GM18517 (cell line): Measurements from ENCODE around the gene ELK3.

Source experiments
- ATAC-seq: cut with Tn5 transposase; IDR thresholded peaks from one replicate; pipeline ENCODE4 v1.9.1; 2021; ENCODE audit warnings: mild to moderate bottlenecking, moderate library complexity; ENCODE audit not compliant: unreplicated experiment

ELK3 gene

GRCh38 chr12:96250119-96250685, 56.0 kb downstream of the ELK3 start:
- ATAC-seq = no peak

- ATAC-seq = no peak
Observed at GRCh38 chr12:96255077-96255476, 60.9 kb downstream of the ELK3 start.

DNA sequence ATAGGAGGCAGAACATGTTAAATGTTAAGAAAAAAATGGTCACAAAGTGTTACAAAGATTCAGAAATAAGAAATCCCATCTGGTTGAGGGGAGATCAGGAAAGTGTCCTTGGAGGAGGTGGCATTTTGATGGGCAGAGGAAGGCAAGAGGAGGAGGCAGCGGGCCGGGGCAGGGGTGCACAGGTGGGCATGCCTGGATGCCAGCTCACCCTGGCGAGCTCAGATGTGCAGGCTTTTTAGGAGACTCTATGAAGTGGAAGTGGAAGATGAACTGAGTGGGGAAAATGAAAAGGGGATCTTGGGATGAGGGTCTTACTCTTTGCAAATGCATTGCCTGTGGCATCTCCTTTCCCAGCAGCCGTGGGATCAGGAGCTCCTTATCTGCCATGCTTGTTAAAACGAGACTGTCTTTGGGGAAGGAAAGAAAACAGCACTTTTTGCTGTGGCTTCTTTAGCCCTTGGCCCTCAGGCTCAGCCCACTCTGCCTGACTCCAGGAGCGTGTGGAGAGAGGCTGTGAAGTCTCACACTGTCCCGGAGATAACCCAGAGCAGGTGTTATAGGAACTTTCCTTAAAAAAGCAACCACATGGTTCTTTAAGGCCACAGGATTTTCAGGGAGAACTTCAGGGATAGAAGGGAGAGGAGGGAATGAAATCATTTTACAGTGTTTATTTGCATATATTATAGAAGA, 62.6 kb downstream of the ELK3 start:
- ATAC-seq = no peak

DNA sequence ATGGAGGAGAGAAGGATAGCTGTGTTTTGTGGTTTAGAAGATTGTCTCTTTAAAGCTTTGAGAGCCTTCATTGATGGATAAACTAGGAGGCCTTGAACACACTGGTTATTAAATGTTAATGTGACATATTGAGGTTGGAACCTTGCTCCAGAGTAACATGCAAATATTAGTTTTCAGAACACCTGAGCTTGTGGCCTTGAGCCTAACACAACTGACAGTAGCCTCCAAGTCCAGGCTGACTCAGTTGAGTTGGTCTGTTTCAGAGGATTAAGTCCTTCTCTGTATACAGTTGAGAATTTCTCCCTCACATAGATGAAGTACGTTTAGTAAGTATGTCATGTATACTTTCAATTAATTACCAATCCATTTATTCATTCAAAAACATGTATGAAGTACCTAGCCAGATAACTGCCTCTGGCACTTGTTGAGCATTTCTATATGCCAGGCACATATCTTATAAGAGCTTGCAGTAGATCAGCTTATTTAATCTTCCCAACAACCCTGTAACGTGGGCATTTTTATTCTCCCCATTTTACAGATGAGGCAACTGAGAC, 63.5 kb downstream of the ELK3 start:
- ATAC-seq = no peak

DNA sequence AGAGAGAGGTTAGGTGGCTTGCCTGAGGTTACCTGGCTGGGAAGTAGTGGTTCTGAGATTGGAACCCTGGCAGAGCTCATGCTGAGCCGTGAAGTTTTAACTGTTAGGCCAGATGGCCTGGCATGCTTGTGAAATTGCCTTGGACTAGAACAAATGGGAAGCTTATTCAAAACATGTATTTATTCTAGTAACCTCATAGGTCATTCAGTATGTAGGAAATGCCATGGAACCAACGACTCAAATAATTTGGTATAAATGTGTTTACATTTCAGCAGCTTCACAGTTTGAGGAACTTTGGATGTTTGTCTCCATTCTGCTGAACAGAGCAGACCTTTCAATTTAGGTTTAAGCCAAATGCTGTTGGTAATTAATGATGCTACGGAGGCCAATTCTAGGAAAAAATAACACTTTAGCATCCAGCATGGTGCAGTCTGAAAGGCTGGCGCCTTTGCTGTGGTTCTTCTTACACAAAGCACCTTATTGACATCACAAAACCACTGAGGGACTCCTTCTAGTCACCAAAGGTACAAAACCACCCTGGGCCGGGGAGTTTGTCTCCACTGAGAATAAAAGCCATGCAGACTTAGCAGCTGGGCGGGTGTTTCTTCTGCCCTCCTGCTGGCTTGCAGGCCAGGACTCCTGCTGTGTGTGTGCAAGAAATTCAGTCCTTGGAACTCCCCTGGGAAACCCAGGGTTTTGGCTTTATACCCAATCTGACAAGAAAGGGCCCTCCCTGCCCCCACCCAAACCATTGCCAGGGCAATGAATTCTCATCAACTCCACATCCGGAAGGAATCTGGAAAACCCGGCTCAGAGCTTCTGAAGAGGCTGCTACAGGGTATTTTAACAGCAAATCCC, 64.2 kb downstream of the ELK3 start:
- ATAC-seq = no peak

- no peak for ATAC-seq
Observed at GRCh38 chr12:96260231-96260630, 66.1 kb downstream of the ELK3 start.

GRCh38 chr12:96260644-96261043, 66.5 kb downstream of the ELK3 start:
- ATAC-seq = no peak

GRCh38 chr12:96261557-96261956, 67.4 kb downstream of the ELK3 start:
- ATAC-seq = no peak

GRCh38 chr12:96263449-96263902, 69.3 kb downstream of the ELK3 start:
- ATAC-seq = no peak

DNA sequence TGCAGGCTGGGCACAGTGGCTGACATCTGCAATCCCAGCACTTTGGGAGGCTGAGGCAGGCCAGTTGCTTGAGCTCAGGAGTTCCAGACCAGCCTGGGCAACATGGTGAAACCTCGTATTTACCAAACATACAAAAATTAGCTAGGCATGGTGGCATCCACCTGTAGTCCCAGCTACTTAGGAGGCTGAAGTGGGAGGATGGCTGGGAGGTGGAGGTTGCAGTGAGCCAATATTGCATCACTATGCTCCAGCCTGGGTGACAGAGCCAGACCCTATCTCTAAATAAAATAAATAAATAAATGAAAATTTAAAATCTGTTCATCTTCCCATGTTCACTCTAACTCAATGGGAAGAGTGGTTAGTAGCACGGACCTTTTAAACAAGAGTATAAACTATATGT, 71.2 kb downstream of the ELK3 start:
- ATAC-seq = no peak

DNA sequence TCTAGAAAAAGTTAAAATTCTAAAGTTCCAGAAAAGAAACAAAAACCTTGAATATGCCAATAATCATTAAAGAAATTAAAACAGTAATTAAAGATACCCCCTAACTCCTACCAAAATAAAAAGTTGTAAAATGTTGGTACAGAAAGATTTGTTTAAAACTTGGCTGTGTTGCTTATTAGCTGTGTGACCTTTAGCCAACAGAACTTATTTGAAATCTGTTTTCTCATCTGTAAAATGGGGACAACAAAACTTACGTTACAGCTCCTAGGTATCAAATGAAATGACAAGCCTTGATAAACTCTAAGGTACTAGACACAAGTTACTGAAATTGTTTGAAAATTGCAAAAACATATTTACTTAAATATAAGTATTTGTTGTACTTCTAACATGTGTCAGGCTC, 71.7 kb downstream of the ELK3 start:
- no peak for ATAC-seq

DNA sequence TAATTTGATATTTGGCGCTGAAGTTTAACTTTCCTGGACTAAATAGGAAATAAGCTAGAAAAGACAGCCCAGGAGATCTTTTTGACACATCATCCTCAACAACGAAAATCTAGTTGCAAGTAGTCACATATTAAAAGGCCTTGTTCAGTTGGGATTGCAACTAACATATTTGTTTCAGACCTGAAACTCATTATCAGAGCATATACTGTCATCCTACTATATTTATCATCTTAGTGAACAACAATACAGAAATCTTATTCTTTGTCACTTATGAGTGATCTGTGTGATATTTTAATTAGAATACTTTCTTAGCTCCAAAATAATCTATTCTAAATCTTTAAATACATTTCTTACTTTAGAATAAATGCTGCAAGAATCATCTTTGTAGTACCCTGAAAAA, 72.1 kb downstream of the ELK3 start:
- ATAC-seq = no peak

DNA sequence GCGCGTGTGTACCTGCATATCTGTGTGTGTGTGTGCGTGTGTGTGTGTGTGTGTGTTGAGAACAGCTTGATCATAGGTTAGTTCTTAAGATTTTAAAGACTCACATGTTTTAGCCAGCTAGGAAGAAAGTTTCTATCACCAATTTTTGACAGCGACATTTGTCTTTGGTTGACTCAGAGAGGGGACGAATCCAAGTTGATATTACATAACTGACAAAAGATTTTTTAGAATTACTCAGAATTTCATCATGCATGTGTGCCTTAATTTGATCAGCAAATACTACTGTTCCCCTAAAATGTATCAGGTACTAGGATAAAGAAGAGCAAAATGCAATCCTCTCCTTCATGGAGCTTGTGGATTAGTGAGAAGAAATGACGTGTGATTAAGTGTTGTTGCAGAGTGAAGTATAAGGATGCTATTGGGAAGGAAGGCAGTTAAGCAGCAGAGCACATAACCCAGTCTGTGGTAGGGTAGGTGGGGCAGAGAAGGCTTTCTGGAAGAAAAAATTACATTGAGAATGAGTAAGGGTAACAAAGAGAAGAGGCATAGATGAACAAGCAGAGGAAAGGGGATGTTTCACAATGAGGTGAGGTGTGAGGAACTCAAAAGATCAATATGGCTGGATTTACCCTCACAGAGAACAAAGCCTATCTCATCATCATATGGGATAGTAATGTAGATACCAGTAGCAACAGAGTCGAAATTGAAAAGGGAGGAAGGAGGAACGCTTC, 77.5 kb downstream of the ELK3 start:
- ATAC-seq = no peak

GRCh38 chr12:96274331-96274730, 80.2 kb downstream of the ELK3 start:
- no peak for ATAC-seq

GRCh38 chr12:96285158-96285557, 91.0 kb downstream of the ELK3 start:
- ATAC-seq = no peak

DNA sequence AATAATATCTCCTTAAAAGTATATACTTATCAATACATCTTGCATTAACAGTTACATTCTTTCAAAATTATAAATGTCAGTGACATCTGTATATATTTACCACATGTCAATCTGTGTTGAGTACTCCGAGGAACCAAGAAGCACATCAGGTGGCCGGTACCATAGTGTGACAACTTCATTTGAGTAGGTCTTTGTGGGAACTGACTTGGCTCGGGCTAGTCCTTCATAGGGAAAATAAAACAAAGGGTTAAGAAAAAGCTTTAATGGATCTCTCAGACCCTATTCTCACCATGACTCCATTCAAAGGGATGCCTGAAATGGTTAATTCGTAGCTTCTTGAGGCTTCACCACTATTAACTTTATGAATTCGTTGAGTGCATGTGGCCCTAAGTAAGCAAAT, 94.9 kb downstream of the ELK3 start:
- ATAC-seq = no peak

DNA sequence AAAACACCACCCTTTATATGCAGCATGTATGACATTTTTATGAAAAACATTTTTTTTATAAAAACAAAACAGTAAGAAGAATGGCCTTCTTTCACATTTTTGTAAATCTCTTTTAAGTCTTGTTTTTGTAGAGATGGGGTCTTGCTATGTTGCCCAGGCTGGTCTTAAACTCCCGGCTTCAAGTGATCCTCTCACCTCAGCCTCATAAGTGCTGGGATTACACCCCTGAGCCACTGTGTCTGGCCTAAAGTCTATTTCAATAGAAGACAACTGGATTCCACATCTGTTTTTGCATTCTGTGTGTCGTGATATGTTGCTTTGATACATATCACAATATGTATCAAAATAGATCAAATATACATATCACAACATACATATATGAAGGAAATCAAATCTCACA, 98.9 kb downstream of the ELK3 start:
- no peak for ATAC-seq

- ATAC-seq = no peak
Observed at GRCh38 chr12:96294831-96295230, 100.7 kb downstream of the ELK3 start.

GRCh38 chr12:96295532-96296160, 101.5 kb downstream of the ELK3 start:
- no peak for ATAC-seq

- no peak for ATAC-seq
Observed at GRCh38 chr12:96297504-96297903, 103.3 kb downstream of the ELK3 start.

GRCh38 chr12:96300064-96300463, 105.9 kb downstream of the ELK3 start:
- ATAC-seq = no peak
